K562 (cell line): ENCODE measurements around the gene LRRC4B. TPM values are rescaled to one million over a fixed set of nuclear protein-coding genes. Genes with fewer than 3 reads are reported as not detected.
A peak's percentile ranks its signal among the peaks of the same experiment; 100 is the strongest.

ENCODE experiments used
- C11orf30 ChIP-seq: fragments of 450-650 bp; IDR thresholded peaks from 2 replicates; pipeline ENCODE4 v1.6.1; 2016; ENCODE audit warnings: low read depth, mild to moderate bottlenecking
- COPS2 ChIP-seq: fragments of 450-650 bp; conservative IDR thresholded peaks from 2 replicates; pipeline ENCODE4 v1.6.1; 2016; ENCODE audit warnings: mild to moderate bottlenecking, moderate library complexity
- GABPA ChIP-seq: fragments of 200-800 bp; sonication (Bioruptor generic); conservative IDR thresholded peaks from 2 replicates; pipeline ENCODE4 v1.6.1; 2016; ENCODE audit warnings: low read depth, missing genetic modification characterization, missing compliant biosample characterization
- MAZ ChIP-seq, 2 experiments: fragments of 450-650 bp in 1 of 2; sonication (generic) in 1 of 2; formaldehyde crosslinking; IDR thresholded peaks in 1 of 2; conservative IDR thresholded peaks in 1 of 2; 2 replicates each; pipeline versions ENCODE4 v1.4.0 to v1.5.0; 2020; ENCODE audit warnings: mild to moderate bottlenecking in 1 of 2, missing genetic modification reagents in 1 of 2
- MYC ChIP-seq, 2 experiments: fragments of 250-450 bp in 1 of 2; sonication (Bioruptor Pico) in 1 of 2; IDR thresholded peaks; 2 replicates each; pipeline versions ENCODE4 v1.5.1 to v1.6.1; 2012 to 2021; ENCODE audit warnings: low read depth in 2 of 2, borderline replicate concordance in 1 of 2, improper control_type of control experiment in 1 of 2, low read length in 1 of 2, mild to moderate bottlenecking in 1 of 2, moderate library complexity in 1 of 2
- SRSF3 ChIP-seq: fragments of 200-400 bp; formaldehyde crosslinking; IDR thresholded peaks from 2 replicates; pipeline ENCODE4 v1.6.1; 2016; ENCODE audit warnings: mild to moderate bottlenecking, low read length, moderate library complexity; ENCODE audit not compliant: insufficient read depth
- ZBTB40 ChIP-seq, 2 experiments: fragments of 450-650 bp in 1 of 2; sonication (generic) in 1 of 2; formaldehyde crosslinking in 1 of 2; IDR thresholded peaks; 2 replicates each; pipeline versions ENCODE4 v1.7.1 to v1.9.0; 2016 to 2022; ENCODE audit warnings: inconsistent platforms in 1 of 2, mild to moderate bottlenecking in 1 of 2, missing genetic modification reagents in 1 of 2
- ZMIZ1 ChIP-seq, 2 experiments: fragments of 150-350 bp in 1 of 2; IDR thresholded peaks; 2 replicates each; pipeline ENCODE4 v1.6.1; 2012 to 2016; ENCODE audit warnings: low read depth in 2 of 2, low read length in 2 of 2, mild to moderate bottlenecking in 1 of 2, moderate library complexity in 1 of 2
- polyA plus RNA-seq, 8 experiments: library from polyadenylated mRNA; depleted of rRNA in 4 of 8; stranded (reverse) in 5 of 8; unstranded in 3 of 8; fragments of >200 nt; fragmentation: Nextera tagmentation in 2 of 8; fragmentation: Illumina TruSeq in 1 of 8; extraction: Ambion mirVana in 2 of 8; extraction: Trizol in 1 of 8; gene quantifications; 2 replicates each; pipeline versions ENCODE4 v1.2.1 to v1.2.3, GENCODE V29; 2011 to 2014; ENCODE audit warnings: inconsistent platforms in 1 of 8, missing spikeins in 1 of 8
- total RNA-seq, 7 experiments: library from RNA; depleted of rRNA in 6 of 7; stranded (reverse); fragments of >200 nt in 6 of 7; fragmentation: Illumina TruSeq in 2 of 7; extraction: Trizol in 2 of 7; gene quantifications; 2 replicates each; pipeline versions ENCODE4 v1.2.1 to v1.2.3, GENCODE V29; 2011 to 2021; ENCODE audit warnings: low replicate concordance in 1 of 7
- TF ChIP-seq, protein P1 (sequence below): fragments of 450-650 bp; IDR thresholded peaks from 2 replicates; pipeline ENCODE4 v1.6.1; 2016; ENCODE audit warnings: mild to moderate bottlenecking

LRRC4B gene
- total and polyA plus RNA-seq, 9 of the 15 experiments (the other 6 are each of a cell fraction or from before 2014, with no cell fraction given): 0.18 to 9.6 (median 2.9) TPM; not detected in 2

DNA sequence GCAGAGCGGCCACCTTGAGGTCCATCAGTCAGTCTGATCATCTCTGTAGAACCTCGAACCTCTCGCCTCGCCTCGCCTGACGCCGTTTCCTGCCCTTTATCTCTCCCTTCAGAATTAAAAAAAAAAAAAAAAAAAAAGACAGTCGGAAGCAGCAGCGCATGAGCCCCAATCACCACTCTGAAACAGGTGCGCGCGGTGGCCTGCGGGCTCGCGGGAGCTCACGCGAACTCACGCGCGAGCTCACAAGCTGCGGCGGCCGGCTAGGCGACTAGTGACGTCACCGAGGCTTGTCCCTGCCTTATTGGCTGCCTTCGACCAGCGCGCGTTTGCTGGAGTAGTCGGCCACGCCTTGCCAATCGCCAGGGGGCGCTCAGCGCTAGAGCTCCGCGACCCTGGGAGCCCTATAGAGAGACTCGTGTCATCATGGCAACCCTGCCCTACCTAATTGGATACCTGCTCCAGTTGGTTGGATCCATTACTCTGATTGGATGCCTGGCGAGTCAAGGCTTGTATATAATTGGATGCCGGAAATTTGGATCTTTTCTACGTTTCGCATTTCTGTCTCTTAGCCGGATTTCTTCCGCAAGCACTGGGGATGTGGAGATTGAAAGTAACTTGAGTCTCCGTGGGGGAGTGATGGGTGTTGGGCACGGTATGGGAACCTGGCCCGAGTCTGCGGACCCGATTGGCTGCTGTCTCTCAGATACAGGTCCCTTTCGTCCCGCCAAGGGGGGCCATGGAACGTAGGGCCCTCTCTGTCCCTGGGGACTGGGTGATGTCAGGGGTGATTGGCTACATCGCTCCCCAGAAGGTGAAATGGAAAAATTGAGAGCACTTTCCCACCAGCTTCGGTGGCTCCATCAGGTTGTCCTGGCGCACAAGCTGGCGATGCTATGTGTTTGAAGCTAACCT lies 39.9 kb upstream of the LRRC4B start (continued):
- TF ChIP-seq ZBTB40 (IDR thresholded peaks at IDR 0.05) (no peak), ZBTB40 (CRISPR knock-in tag; IDR thresholded peaks at IDR 0.05) (no peak), C11orf30 (no peak), SRSF3 (no peak), COPS2 (no peak), MAZ (CRISPR knock-in tag; conservative IDR thresholded peaks at IDR 0.05 in 1 of 2, IDR thresholded peaks at IDR 0.05 in 1 of 2) (peak; percentile 12 to 66; a peak in 2 of 4 replicates), GABPA (tag) (peak; percentile 14; the same call in 1 of the 2 replicates), MYC (IDR thresholded peaks at IDR 0.05; ENCODE audit: low read depth, low read length) (peak; percentile 67), MYC (CRISPR knock-in tag; IDR thresholded peaks at IDR 0.05; ENCODE audit: borderline replicate concordance, low read depth) (no peak), ZMIZ1 (IDR thresholded peaks at IDR 0.05; ENCODE audit: low read depth in 2 of 2, low read length in 2 of 2) (no peak)
- TF ChIP-seq, protein P1, sequence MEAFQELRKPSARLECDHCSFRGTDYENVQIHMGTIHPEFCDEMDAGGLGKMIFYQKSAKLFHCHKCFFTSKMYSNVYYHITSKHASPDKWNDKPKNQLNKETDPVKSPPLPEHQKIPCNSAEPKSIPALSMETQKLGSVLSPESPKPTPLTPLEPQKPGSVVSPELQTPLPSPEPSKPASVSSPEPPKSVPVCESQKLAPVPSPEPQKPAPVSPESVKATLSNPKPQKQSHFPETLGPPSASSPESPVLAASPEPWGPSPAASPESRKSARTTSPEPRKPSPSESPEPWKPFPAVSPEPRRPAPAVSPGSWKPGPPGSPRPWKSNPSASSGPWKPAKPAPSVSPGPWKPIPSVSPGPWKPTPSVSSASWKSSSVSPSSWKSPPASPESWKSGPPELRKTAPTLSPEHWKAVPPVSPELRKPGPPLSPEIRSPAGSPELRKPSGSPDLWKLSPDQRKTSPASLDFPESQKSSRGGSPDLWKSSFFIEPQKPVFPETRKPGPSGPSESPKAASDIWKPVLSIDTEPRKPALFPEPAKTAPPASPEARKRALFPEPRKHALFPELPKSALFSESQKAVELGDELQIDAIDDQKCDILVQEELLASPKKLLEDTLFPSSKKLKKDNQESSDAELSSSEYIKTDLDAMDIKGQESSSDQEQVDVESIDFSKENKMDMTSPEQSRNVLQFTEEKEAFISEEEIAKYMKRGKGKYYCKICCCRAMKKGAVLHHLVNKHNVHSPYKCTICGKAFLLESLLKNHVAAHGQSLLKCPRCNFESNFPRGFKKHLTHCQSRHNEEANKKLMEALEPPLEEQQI: no peak
